ENCODE measurements around the gene LCE1D. TPM values are rescaled to one million over a fixed set of nuclear protein-coding genes. Genes with fewer than 3 reads are reported as not detected.
A peak's percentile ranks its signal among the peaks of the same experiment; 100 is the strongest.

LCE1D gene, protein sequence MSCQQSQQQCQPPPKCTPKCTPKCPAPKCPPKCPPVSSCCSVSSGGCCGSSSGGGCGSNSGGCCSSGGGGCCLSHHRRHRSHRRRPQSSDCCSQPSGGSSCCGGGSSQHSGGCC
- total RNA-seq, result not detected
- 0 reads per million in 2 donors for total RNA-seq

DNA sequence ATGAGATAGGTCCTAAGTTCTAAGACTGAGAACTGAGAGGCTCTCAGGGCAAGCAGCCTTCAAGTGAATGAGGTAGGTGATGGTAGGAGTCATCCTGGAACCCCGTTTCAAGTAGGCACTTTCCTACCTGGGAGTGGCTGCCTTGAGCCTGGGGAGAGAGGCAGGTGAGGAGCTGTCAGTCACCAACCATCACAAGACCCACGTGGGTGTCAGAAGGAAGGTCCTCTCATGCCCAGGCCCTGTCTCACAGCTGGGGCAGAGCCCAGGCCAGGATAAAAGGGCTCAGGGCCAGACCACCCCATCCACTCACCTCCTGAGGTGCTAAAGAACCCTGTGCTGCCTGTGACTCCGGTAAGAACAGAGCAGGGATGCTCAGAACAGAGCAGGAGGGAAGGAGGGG, at the start of gene LCE1D:
LCE1D (plus strand) TSS at position 301 of the 400 bp plus-strand sequence. CDS start 1,074 bp downstream, outside the sequence.
- Mint-ChIP-seq H3K36me3 (ENCODE audit: low read depth) (peaks cover 3% of the 10 kb centered on the region), H3K27ac (no peak within 1 kb of the TSS), H3K4me3 (no peak within 1 kb of the TSS), H3K27me3 (peaks cover 58% of the 10 kb centered on the region), H3K4me1 (peaks cover 8% of the 10 kb centered on the region)
- DNase-seq (no peak), ATAC-seq (no peak)
- H3K9me3 ChIP-seq (ENCODE audit: control insufficient read depth, low read length, poor library complexity, severe bottlenecking), result no peaks in the 10 kb centered on the region

- Mint-ChIP-seq H3K27ac (no peak overlapping the region), H3K4me1 (no peaks in the 10 kb centered on the region), H3K4me3 (no peak overlapping the region), H3K36me3 (ENCODE audit: low read depth) (no peaks in the 10 kb centered on the region), H3K27me3 (peaks cover 71% of the 10 kb centered on the region)
- DNase-seq, result no peak
- ATAC-seq, result no peak
- H3K9me3 ChIP-seq (ENCODE audit: control insufficient read depth, low read length, poor library complexity, severe bottlenecking), result no peaks in the 10 kb centered on the region
Measured at GRCh38 chr1:152747831-152748230, 48.7 kb upstream of the LCE1D start.

- no peaks in the 10 kb centered on the region for H3K36me3 Mint-ChIP-seq (ENCODE audit: low read depth)
- H3K27ac Mint-ChIP-seq, result no peak overlapping the region
- peaks cover 74% of the 10 kb centered on the region for H3K27me3 Mint-ChIP-seq
- ATAC-seq (no peak), DNase-seq (no peak)
- H3K4me3 Mint-ChIP-seq, result no peak overlapping the region
- no peaks in the 10 kb centered on the region for H3K9me3 ChIP-seq (ENCODE audit: control insufficient read depth, low read length, poor library complexity, severe bottlenecking)
- no peaks in the 10 kb centered on the region for H3K4me1 Mint-ChIP-seq
Measured at GRCh38 chr1:152752225-152752624, 44.3 kb upstream of the LCE1D start.

DNA sequence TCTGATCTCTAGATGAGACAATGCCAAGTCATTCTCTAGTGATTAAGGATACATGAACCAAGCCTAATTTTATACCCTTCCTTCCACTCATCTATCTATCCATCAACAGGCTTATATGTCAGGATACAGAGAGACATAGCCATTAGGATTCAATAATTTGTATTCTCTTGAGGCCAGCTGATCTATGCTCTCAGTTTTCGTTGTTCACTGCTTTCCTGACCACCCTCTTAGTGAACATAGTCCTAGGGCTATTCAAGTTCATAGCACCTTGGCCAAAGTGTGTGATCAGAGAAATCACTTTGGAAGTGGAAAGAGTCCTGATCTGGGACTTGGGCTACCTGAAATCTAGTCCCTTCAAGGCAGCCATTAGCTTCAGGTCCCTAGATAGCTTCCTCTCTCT, 42.9 kb upstream of the LCE1D start:
- no peak for ATAC-seq
- no peak for DNase-seq
- Mint-ChIP-seq H3K4me3 (no peak overlapping the region), H3K27me3 (peaks cover 77% of the 10 kb centered on the region), H3K36me3 (ENCODE audit: low read depth) (no peaks in the 10 kb centered on the region), H3K27ac (no peak overlapping the region), H3K4me1 (no peaks in the 10 kb centered on the region)
- no peaks in the 10 kb centered on the region for H3K9me3 ChIP-seq (ENCODE audit: control insufficient read depth, low read length, poor library complexity, severe bottlenecking)

- no peak overlapping the region for H3K27ac Mint-ChIP-seq
- no peaks in the 10 kb centered on the region for H3K4me1 Mint-ChIP-seq
- DNase-seq (no peak), ATAC-seq (no peak)
- no peaks in the 10 kb centered on the region for H3K36me3 Mint-ChIP-seq (ENCODE audit: low read depth)
- no peaks in the 10 kb centered on the region for H3K9me3 ChIP-seq (ENCODE audit: control insufficient read depth, low read length, poor library complexity, severe bottlenecking)
- H3K27me3 Mint-ChIP-seq, result peaks cover 79% of the 10 kb centered on the region
- no peak overlapping the region for H3K4me3 Mint-ChIP-seq
Measured at GRCh38 chr1:152756872-152757271, 39.6 kb upstream of the LCE1D start.

DNA sequence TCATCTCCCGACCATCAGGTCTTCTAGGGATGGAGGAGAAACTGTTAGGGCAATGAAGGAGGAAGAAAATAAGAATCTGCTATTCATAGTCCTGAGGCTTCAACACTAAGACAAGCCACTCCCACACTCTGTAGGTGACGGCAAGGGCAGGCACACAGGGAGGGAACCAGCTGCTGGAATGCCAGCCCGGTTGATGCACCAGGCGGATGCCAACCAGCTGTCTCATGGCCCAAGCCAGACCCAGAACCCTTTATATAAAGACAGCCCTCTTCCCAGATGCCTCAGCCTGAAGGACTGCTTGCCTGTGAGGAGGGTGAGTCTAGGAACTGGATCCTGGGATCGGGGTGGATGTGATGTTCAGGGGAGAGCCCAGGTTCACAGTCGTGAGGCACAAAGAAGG, 38.8 kb upstream of the LCE1D start, which contains the start of gene KPRP:
KPRP (plus strand) TSS at position 279 of the 400 bp plus-strand sequence. CDS start 1,564 bp downstream, outside the sequence.
- Mint-ChIP-seq H3K27me3 (peaks cover 80% of the 10 kb centered on the region), H3K27ac (no peak within 1 kb of the TSS), H3K4me1 (no peaks in the 10 kb centered on the region), H3K4me3 (no peak within 1 kb of the TSS), H3K36me3 (ENCODE audit: low read depth) (no peaks in the 10 kb centered on the region)
- no peaks in the 10 kb centered on the region for H3K9me3 ChIP-seq (ENCODE audit: control insufficient read depth, low read length, poor library complexity, severe bottlenecking)
- ATAC-seq (no peak), DNase-seq (no peak)

DNA sequence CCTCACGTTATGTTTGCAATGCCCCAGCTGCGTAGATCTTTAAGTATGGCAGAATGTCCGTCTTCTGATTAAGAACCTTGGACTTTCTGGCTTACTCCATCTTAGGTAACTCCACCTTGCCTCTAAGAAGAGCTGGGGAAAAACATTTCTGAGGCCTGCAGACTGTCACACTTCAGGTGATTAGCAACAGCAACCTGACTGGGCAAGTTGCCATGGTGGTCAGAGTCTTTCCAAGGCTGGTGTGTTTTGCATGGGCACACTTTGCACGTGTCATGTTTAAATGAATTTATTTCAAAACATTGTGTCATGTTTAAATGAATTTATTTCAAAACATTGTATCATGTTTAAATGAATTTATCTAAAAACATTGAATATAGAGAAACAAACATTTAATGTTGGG, 37.9 kb upstream of the LCE1D start:
- Mint-ChIP-seq H3K27ac (no peak overlapping the region), H3K27me3 (peaks cover 76% of the 10 kb centered on the region), H3K4me1 (no peaks in the 10 kb centered on the region), H3K4me3 (no peak overlapping the region), H3K36me3 (ENCODE audit: low read depth) (no peaks in the 10 kb centered on the region)
- H3K9me3 ChIP-seq (ENCODE audit: control insufficient read depth, low read length, poor library complexity, severe bottlenecking), result no peaks in the 10 kb centered on the region
- ATAC-seq, result no peak
- no peak for DNase-seq

- Mint-ChIP-seq H3K27me3 (peaks cover 76% of the 10 kb centered on the region), H3K4me1 (no peaks in the 10 kb centered on the region), H3K36me3 (ENCODE audit: low read depth) (no peaks in the 10 kb centered on the region), H3K27ac (no peak overlapping the region), H3K4me3 (no peak overlapping the region)
- H3K9me3 ChIP-seq (ENCODE audit: control insufficient read depth, low read length, poor library complexity, severe bottlenecking), result no peaks in the 10 kb centered on the region
- ATAC-seq (no peak), DNase-seq (no peak)
Measured at GRCh38 chr1:152759453-152760173, 36.9 kb upstream of the LCE1D start.

GRCh38 chr1:152760551-152761190, 35.9 kb upstream of the LCE1D start:
- Mint-ChIP-seq H3K4me3 (no peak overlapping the region), H3K27me3 (peaks cover 76% of the 10 kb centered on the region), H3K4me1 (peaks cover 2% of the 10 kb centered on the region), H3K36me3 (ENCODE audit: low read depth) (no peaks in the 10 kb centered on the region), H3K27ac (no peak overlapping the region)
- ATAC-seq, result no peak
- no peaks in the 10 kb centered on the region for H3K9me3 ChIP-seq (ENCODE audit: control insufficient read depth, low read length, poor library complexity, severe bottlenecking)
- DNase-seq, result no peak

- Mint-ChIP-seq H3K36me3 (ENCODE audit: low read depth) (no peaks in the 10 kb centered on the region), H3K4me3 (peak overlapping the region; percentile 22), H3K27me3 (peaks cover 76% of the 10 kb centered on the region), H3K27ac (no peak overlapping the region), H3K4me1 (peaks cover 2% of the 10 kb centered on the region)
- no peak for DNase-seq
- no peaks in the 10 kb centered on the region for H3K9me3 ChIP-seq (ENCODE audit: control insufficient read depth, low read length, poor library complexity, severe bottlenecking)
- no peak for ATAC-seq
Measured at GRCh38 chr1:152761609-152762213, 34.8 kb upstream of the LCE1D start.

GRCh38 chr1:152768847-152769533, 27.5 kb upstream of the LCE1D start:
- H3K36me3 Mint-ChIP-seq (ENCODE audit: low read depth), result no peaks in the 10 kb centered on the region
- H3K27ac Mint-ChIP-seq, result no peak overlapping the region
- no peaks in the 10 kb centered on the region for H3K9me3 ChIP-seq (ENCODE audit: control insufficient read depth, low read length, poor library complexity, severe bottlenecking)
- ATAC-seq, result no peak
- H3K4me3 Mint-ChIP-seq, result no peak overlapping the region
- H3K4me1 Mint-ChIP-seq, result peaks cover 2% of the 10 kb centered on the region
- H3K27me3 Mint-ChIP-seq, result peaks cover 46% of the 10 kb centered on the region
- no peak for DNase-seq

GRCh38 chr1:152770411-152770810, 26.1 kb upstream of the LCE1D start:
- Mint-ChIP-seq H3K4me1 (peaks cover under 1% of the 10 kb centered on the region), H3K27ac (no peak overlapping the region), H3K4me3 (no peak overlapping the region), H3K36me3 (ENCODE audit: low read depth) (no peaks in the 10 kb centered on the region), H3K27me3 (peaks cover 46% of the 10 kb centered on the region)
- DNase-seq, result no peak
- ATAC-seq, result no peak
- H3K9me3 ChIP-seq (ENCODE audit: control insufficient read depth, low read length, poor library complexity, severe bottlenecking), result no peaks in the 10 kb centered on the region

- H3K4me3 Mint-ChIP-seq, result no peak within 1 kb of the TSS
- no peaks in the 10 kb centered on the region for H3K36me3 Mint-ChIP-seq (ENCODE audit: low read depth)
- ATAC-seq, result no peak
- DNase-seq, result no peak
- H3K9me3 ChIP-seq (ENCODE audit: control insufficient read depth, low read length, poor library complexity, severe bottlenecking), result no peaks in the 10 kb centered on the region
- peaks cover 49% of the 10 kb centered on the region for H3K27me3 Mint-ChIP-seq
- no peak within 1 kb of the TSS for H3K27ac Mint-ChIP-seq
- no peaks in the 10 kb centered on the region for H3K4me1 Mint-ChIP-seq
Measured at GRCh38 chr1:152774875-152775274, 21.6 kb upstream of the LCE1D start, which contains the start of gene LCE1F. LCE1F (plus strand) TSS chr1:152775140; CDS start chr1:152776372, 1,232 bp downstream.

Data from T-helper 17 cell (primary cell).